ENCODE data around the gene FXYD3.
A peak's percentile ranks its signal among the peaks of the same experiment; 100 is the strongest.

The FXYD3 gene

DNA sequence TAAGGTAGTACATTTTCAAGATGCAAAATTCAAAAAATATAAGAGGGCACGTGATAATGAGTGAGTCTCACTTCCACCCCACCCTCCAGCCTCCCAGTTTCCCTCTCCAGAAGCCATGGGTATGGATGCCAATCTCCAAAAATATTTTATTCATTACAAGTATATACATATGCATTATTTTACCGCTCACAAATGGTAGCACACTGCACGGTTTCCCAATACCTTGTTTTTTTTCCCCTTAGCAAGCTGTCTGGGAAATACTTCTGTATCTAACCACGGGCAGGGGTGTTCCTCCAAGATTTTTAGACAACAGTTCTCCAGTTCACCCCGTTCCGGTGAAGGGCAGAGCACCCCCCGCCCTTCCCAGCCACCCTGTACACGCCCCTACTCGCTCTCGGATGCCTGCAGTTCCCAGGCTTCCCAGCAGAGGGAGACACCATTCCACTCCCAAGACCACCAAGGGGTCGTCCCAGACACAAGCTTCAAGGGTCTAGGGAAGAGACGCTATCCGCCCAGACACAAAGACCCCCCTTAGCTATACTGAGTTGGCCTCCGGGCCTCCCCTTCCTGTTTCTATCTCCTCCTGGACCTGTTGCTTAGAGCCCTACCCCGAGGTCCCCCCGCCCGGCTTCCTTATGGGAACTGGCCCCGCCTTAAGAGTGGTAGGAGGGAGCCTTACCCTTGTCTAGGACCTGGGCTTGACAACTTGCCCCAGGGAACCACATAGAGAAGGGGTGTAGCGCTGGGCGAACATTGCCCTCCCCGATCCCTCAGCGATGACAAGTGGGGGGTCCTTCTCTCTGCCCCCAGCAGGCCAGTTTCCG is 1.1 kb upstream of the FXYD3 start:
- no peaks in the 10 kb centered on the region for H3K27me3 ChIP-seq (ENCODE audit: control insufficient read depth, insufficient read depth, low read length)
- peak overlapping the region; percentile 98 for H3K9ac ChIP-seq (ENCODE audit: low read length)
- peaks cover 28% of the 10 kb centered on the region for H3K4me1 ChIP-seq (ENCODE audit: control insufficient read depth, insufficient read depth, low read length)
- no peaks in the 10 kb centered on the region for H3K36me3 ChIP-seq (ENCODE audit: control insufficient read depth, insufficient read depth, low read length)
- H3K9me3 ChIP-seq (ENCODE audit: control insufficient read depth, low read length): no peaks in the 10 kb centered on the region
- peak overlapping the region; percentile 89 for H3K4me3 ChIP-seq (ENCODE audit: low read length)

DNA sequence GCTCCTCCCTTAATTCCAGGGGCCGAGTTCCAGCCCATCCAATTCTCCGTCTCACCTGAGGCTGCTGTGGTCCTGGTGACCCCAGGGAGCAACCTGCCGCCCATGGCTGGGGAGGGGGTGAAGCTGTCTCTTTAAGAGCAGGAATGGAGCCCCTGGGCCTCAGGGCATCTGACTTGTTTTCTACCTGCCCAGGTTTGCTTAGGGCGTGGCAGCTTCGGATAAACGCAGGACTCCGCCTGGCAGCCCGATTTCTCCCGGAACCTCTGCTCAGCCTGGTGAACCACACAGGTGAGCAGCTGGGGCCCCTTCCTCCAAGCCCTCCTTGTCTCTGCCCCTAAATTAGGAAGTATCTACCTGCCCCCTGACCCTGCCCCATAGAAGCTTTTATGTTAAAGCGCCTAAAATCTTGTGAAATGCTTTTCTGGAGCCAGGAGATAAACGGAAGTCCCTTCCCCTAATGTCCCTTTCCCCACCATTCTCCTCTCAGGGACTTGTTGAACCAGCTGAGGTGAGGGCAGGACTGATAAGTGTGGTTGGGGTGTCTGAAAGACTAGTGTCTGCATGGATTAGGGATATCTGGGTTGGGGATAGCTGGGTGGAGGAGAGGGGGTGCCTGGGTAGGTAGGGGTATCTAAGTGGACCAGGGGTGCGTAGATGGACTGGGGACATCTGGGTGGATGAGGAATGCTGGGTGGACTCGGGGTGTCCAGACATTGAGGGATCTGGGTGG is 614 bp downstream of the FXYD3 start:
- no peaks in the 10 kb centered on the region for H3K27me3 ChIP-seq (ENCODE audit: control insufficient read depth, insufficient read depth, low read length)
- peak overlapping the region; percentile 89 for H3K4me3 ChIP-seq (ENCODE audit: low read length)
- peak overlapping the region; percentile 98 for H3K9ac ChIP-seq (ENCODE audit: low read length)
- H3K36me3 ChIP-seq (ENCODE audit: control insufficient read depth, insufficient read depth, low read length): no peaks in the 10 kb centered on the region
- no peaks in the 10 kb centered on the region for H3K9me3 ChIP-seq (ENCODE audit: control insufficient read depth, low read length)
- H3K4me1 ChIP-seq (ENCODE audit: control insufficient read depth, insufficient read depth, low read length): peaks cover 37% of the 10 kb centered on the region

DNA sequence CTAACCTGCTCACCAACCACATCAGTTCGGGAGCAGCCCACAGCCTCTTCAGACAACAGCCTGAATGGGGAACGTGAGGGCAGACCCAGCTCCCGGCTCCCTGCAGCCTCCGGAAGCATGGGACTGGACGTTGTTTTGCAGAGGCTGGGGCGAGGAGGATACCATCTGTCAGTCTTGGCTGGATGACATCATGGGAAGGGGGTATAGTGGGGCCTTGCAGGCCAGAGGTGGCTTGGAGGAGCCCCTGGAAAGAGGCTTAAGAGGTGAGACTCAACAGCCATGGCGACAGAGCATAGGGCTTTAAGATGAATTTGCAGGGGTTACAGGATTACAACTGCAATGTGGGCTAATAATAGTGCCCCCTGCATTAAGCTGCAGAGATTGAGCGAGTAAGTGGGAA is 1.5 kb downstream of the FXYD3 start:
- Histone ChIP-seq H3K4me3 (ENCODE audit: low read length) (peak overlapping the region; percentile 89), H3K9me3 (ENCODE audit: control insufficient read depth, low read length) (no peaks in the 10 kb centered on the region), H3K36me3 (ENCODE audit: control insufficient read depth, insufficient read depth, low read length) (peaks cover 6% of the 10 kb centered on the region), H3K9ac (ENCODE audit: low read length) (peak overlapping the region; percentile 98), H3K4me1 (ENCODE audit: control insufficient read depth, insufficient read depth, low read length) (peaks cover 46% of the 10 kb centered on the region), H3K27me3 (ENCODE audit: control insufficient read depth, insufficient read depth, low read length) (no peaks in the 10 kb centered on the region)

DNA sequence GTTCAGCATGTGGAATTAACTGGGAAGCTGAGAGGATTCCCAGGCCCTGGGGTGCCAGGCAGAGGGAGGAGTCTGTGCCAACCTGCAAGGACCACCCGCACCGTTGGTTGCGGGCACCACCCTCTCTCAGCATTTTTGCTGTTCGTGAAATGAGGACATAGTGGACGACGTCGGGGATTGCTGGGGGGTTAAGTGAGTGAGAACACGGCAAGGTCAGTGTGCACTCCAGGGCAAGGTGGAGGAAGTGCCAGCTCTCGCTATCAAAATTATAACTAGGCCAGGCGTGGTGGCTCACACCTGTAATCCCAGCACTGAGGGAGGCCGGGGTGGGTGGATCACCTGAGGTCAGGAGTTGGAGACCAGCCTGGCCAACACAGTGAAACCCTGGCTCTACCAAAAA is 2.2 kb downstream of the FXYD3 start:
- Histone ChIP-seq H3K9ac (ENCODE audit: low read length) (peak overlapping the region; percentile 98), H3K4me3 (ENCODE audit: low read length) (peak overlapping the region; percentile 26), H3K36me3 (ENCODE audit: control insufficient read depth, insufficient read depth, low read length) (peaks cover 6% of the 10 kb centered on the region), H3K4me1 (ENCODE audit: control insufficient read depth, insufficient read depth, low read length) (peaks cover 53% of the 10 kb centered on the region), H3K9me3 (ENCODE audit: control insufficient read depth, low read length) (no peaks in the 10 kb centered on the region), H3K27me3 (ENCODE audit: control insufficient read depth, insufficient read depth, low read length) (no peaks in the 10 kb centered on the region)

DNA sequence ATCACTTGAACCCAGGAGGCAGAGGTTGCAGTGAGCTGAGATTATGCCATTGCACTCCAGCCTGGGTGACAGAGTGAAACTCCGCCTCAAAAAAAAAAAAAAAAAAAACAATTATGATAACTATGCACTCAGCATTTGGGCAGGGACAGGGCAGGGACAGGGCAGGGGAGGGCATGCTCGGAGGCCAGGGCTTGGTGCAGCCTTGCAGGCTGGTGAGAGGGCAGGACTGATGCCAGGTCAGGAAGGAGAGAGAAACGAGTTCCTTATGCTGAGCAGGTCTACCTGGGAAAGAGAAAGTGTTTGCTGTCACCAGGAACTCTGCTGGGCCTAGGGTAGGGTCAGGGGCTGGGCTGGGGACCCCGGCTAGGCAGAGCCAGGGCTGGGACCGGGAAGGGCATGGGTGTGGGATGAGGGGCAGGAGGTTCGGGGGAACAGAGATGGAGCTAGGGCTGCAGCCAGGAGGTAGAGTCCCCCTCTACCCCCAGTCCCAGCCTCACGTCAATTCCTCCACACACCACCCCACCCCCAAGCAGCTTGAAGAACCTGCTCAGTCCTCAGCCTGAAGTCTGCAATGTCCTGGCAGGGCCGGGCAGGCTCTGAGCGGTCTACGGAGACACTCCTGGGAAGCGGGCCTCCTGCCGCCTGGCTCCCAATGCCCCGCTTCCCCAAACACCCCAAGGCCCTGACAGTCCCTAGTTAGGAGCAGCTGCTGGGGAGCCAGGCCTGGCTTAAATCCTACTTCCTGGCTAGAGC is 2.8 kb downstream of the FXYD3 start:
- Histone ChIP-seq H3K9ac (ENCODE audit: low read length) (peak overlapping the region; percentile 69), H3K9me3 (ENCODE audit: control insufficient read depth, low read length) (no peaks in the 10 kb centered on the region), H3K27me3 (ENCODE audit: control insufficient read depth, insufficient read depth, low read length) (no peaks in the 10 kb centered on the region), H3K4me1 (ENCODE audit: control insufficient read depth, insufficient read depth, low read length) (peaks cover 53% of the 10 kb centered on the region), H3K36me3 (ENCODE audit: control insufficient read depth, insufficient read depth, low read length) (peaks cover 6% of the 10 kb centered on the region), H3K4me3 (ENCODE audit: low read length) (peak overlapping the region; percentile 26)

DNA sequence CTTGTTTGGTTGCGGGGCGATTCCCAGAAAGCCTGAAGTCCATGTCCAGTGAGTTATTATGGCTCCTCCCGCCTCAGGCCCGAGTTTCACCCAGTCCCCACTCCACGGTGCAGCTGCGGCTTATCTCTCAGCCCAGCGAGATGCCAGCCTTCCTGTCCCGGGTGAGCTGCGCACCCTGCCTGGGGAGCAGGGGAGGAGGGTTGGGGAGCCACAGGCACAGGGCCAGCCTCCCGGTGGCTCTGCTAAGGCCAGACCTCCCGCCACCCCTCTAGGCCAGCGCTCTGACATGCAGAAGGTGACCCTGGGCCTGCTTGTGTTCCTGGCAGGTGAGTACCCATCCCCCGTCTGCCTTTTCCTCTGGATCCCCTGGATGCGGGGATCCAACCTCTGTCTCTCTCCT is 3.5 kb downstream of the FXYD3 start:
- peak overlapping the region; percentile 26 for H3K4me3 ChIP-seq (ENCODE audit: low read length)
- no peaks in the 10 kb centered on the region for H3K27me3 ChIP-seq (ENCODE audit: control insufficient read depth, insufficient read depth, low read length)
- no peaks in the 10 kb centered on the region for H3K9me3 ChIP-seq (ENCODE audit: control insufficient read depth, low read length)
- H3K9ac ChIP-seq (ENCODE audit: low read length): peak overlapping the region; percentile 69
- peaks cover 6% of the 10 kb centered on the region for H3K36me3 ChIP-seq (ENCODE audit: control insufficient read depth, insufficient read depth, low read length)
- H3K4me1 ChIP-seq (ENCODE audit: control insufficient read depth, insufficient read depth, low read length): peaks cover 54% of the 10 kb centered on the region

DNA sequence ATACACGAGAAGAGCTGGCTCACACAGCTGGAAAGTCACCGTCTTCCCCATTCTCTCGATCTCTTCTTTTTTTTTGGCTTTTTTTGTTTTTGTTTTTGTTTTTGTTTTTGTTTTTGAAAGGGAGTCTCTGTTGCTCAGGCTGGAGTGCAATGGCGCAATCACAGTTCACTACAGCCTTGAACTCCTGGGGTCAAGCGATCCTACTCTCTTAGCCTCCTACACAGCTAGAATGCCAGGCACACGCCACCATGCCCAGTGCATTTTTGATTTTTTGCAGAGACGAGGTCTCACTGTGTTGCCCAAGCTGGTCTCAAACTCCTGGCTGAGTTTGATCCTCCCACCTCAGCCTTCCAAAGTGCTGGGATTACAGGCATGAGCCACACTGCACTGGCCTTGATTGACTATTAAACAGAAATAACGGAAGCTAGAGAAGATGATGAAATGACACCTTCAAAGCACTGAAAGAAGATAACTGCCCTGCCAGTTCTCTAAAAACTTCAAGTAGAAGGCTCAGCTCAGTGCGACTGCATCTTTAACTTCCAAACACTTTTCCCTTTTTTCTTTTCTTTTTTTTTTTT is 4.0 kb downstream of the FXYD3 start:
- H3K9ac ChIP-seq (ENCODE audit: low read length): peak overlapping the region; percentile 69
- no peaks in the 10 kb centered on the region for H3K9me3 ChIP-seq (ENCODE audit: control insufficient read depth, low read length)
- H3K4me3 ChIP-seq (ENCODE audit: low read length): peak overlapping the region; percentile 26
- H3K4me1 ChIP-seq (ENCODE audit: control insufficient read depth, insufficient read depth, low read length): peaks cover 53% of the 10 kb centered on the region
- H3K27me3 ChIP-seq (ENCODE audit: control insufficient read depth, insufficient read depth, low read length): no peaks in the 10 kb centered on the region
- H3K36me3 ChIP-seq (ENCODE audit: control insufficient read depth, insufficient read depth, low read length): peaks cover 6% of the 10 kb centered on the region

DNA sequence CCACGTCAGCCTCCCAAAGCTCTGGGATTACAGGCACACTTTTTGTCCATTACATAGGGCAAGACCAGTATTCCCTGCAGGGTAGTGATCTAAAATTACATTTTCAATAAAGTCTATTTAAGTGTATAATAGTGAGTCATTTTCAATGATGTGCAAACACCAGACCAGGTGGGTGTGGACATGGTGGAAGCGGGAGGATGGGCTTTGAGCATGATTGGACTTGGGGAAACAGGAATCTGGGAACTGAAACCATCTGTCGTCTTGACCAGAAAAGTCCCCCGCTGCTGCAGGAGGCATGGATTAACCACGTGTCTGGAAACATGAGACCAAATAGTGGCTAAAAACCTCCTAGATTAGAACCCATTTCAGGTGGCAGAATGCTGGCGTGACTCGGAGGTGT is 4.9 kb downstream of the FXYD3 start:
- H3K9me3 ChIP-seq (ENCODE audit: control insufficient read depth, low read length): no peaks in the 10 kb centered on the region
- H3K36me3 ChIP-seq (ENCODE audit: control insufficient read depth, insufficient read depth, low read length): peaks cover 6% of the 10 kb centered on the region
- peaks cover 57% of the 10 kb centered on the region for H3K4me1 ChIP-seq (ENCODE audit: control insufficient read depth, insufficient read depth, low read length)
- H3K4me3 ChIP-seq (ENCODE audit: low read length): peak overlapping the region; percentile 11
- peak overlapping the region; percentile 56 for H3K9ac ChIP-seq (ENCODE audit: low read length)
- no peaks in the 10 kb centered on the region for H3K27me3 ChIP-seq (ENCODE audit: control insufficient read depth, insufficient read depth, low read length)

DNA sequence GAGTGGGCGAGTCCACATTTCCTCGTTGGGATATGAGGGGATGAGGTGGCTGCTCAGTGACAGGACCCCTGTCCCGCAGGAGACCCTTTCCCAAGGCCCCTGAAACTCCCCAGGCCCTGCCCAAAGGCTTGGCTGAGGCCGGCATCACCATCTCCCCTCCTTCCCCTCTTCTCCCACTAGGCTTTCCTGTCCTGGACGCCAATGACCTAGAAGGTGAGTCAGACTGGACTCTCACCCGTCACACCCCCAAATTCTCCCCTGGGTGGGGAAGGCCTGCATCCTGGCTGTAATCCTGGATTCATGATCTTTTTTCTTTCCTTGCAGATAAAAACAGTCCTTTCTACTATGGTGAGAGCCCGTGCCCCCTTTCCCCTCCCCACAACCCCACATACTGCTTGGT is 5.3 kb downstream of the FXYD3 start:
- Histone ChIP-seq H3K27me3 (ENCODE audit: control insufficient read depth, insufficient read depth, low read length) (no peaks in the 10 kb centered on the region), H3K4me3 (ENCODE audit: low read length) (peak overlapping the region; percentile 11), H3K9me3 (ENCODE audit: control insufficient read depth, low read length) (no peaks in the 10 kb centered on the region), H3K4me1 (ENCODE audit: control insufficient read depth, insufficient read depth, low read length) (peaks cover 61% of the 10 kb centered on the region), H3K36me3 (ENCODE audit: control insufficient read depth, insufficient read depth, low read length) (peaks cover 6% of the 10 kb centered on the region), H3K9ac (ENCODE audit: low read length) (peak overlapping the region; percentile 56)

DNA sequence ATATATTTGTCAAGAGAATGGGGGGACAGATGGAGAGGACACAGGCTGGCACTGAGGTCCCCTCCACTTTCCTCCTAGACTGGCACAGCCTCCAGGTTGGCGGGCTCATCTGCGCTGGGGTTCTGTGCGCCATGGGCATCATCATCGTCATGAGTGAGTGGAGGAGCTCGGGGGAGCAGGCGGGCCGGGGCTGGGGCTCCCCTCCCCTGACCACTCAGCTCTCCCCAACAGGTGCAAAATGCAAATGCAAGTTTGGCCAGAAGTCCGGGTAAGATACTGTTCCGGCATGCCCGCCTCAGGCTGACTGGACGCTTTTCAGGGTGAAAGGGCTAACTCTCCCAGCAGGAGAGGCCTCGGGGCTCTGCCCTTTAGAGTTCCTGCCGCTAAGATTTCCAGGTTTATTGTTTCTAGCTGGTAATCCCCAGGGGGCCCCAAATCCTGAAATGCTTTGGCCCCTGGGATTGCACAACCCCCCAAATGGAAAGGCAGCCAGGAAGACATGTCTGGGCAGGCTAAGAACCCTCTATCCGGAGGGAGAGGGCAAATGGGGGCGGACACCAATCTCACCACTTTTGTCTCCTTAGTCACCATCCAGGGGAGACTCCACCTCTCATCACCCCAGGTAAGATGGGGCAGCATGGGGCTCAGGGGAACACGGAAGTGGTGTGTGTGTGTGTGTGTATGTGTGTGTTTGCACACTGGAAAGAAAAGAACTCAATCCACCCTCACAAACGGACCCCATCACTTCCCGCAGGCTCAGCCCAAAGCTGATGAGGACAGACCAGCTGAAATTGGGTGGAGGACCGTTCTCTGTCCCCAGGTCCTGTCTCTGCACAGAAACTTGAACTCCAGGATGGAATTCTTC is 7.3 kb downstream of the FXYD3 start:
- Histone ChIP-seq H3K4me1 (ENCODE audit: control insufficient read depth, insufficient read depth, low read length) (peaks cover 63% of the 10 kb centered on the region), H3K9ac (ENCODE audit: low read length) (no peak overlapping the region), H3K9me3 (ENCODE audit: control insufficient read depth, low read length) (no peaks in the 10 kb centered on the region), H3K36me3 (ENCODE audit: control insufficient read depth, insufficient read depth, low read length) (peaks cover 6% of the 10 kb centered on the region), H3K27me3 (ENCODE audit: control insufficient read depth, insufficient read depth, low read length) (no peaks in the 10 kb centered on the region), H3K4me3 (ENCODE audit: low read length) (no peak overlapping the region)

DNA sequence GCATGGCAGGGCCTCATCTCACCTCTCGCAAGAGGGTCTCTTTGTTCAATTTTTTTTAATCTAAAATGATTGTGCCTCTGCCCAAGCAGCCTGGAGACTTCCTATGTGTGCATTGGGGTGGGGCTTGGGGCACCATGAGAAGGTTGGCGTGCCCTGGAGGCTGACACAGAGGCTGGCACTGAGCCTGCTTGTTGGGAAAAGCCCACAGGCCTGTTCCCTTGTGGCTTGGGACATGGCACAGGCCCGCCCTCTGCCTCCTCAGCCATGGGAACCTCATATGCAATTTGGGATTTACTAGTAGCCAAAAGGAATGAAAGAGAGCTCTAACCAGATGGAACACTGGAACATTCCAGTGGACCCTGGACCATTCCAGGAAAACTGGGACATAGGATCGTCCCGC is 8.0 kb downstream of the FXYD3 start:
- no peak overlapping the region for H3K9ac ChIP-seq (ENCODE audit: low read length)
- H3K4me1 ChIP-seq (ENCODE audit: control insufficient read depth, insufficient read depth, low read length): peaks cover 63% of the 10 kb centered on the region
- no peaks in the 10 kb centered on the region for H3K9me3 ChIP-seq (ENCODE audit: control insufficient read depth, low read length)
- H3K27me3 ChIP-seq (ENCODE audit: control insufficient read depth, insufficient read depth, low read length): no peaks in the 10 kb centered on the region
- H3K36me3 ChIP-seq (ENCODE audit: control insufficient read depth, insufficient read depth, low read length): peaks cover 6% of the 10 kb centered on the region
- H3K4me3 ChIP-seq (ENCODE audit: low read length): no peak overlapping the region
